ENCODE measurements around the gene BEX2. TPM values are rescaled to one million over a fixed set of nuclear protein-coding genes. Genes with fewer than 3 reads are reported as not detected.
"Not testable (repeated sequence)": the region's sequence is repeated elsewhere in the genome, so short reads cannot be mapped to it uniquely, and the experiment has no call there.

BEX2 gene
- 19.4 TPM for polyA plus RNA-seq (2012; ENCODE audit: insufficient read depth, insufficient read length)

GRCh38 chrX:103310555-103311398, at the start of gene BEX2:
Gene BEX2, minus strand, starts transcription at chrX:103310990. Its CDS starts 1,014 bp downstream, at chrX:103309976.
- H3K4me3 ChIP-seq (ENCODE audit: low read length): peak within 1 kb of the TSS; percentile 57
- peak; percentile 55 for DNase-seq (ENCODE audit: low read depth, low spot score)

- no peak for DNase-seq (ENCODE audit: low read depth, low spot score)
- H3K4me3 ChIP-seq (ENCODE audit: low read length): no peak overlapping the region
Observed at GRCh38 chrX:103360092-103360491, 49.3 kb upstream of the BEX2 start.

GRCh38 chrX:103359605-103360004, 48.8 kb upstream of the BEX2 start:
- DNase-seq (ENCODE audit: low read depth, low spot score): not testable (repeated sequence)

GRCh38 chrX:103357871-103358270, 47.1 kb upstream of the BEX2 start:
- no peak overlapping the region for H3K4me3 ChIP-seq (ENCODE audit: low read length)

More at GRCh38 chrX:103359605-103360004, 48.8 kb upstream of the BEX2 start:
- H3K4me3 ChIP-seq (ENCODE audit: low read length): not testable (repeated sequence)

GRCh38 chrX:103356858-103357257, 46.1 kb upstream of the BEX2 start:
- no peak for DNase-seq (ENCODE audit: low read depth, low spot score)

More at GRCh38 chrX:103357871-103358270, 47.1 kb upstream of the BEX2 start:
- DNase-seq (ENCODE audit: low read depth, low spot score): no peak

GRCh38 chrX:103356130-103356798, 45.5 kb upstream of the BEX2 start, which contains the start of gene TCEAL9:
Gene TCEAL9, plus strand, starts transcription at chrX:103356506. Its CDS starts 1,179 bp downstream, at chrX:103357685.
- DNase-seq (ENCODE audit: low read depth, low spot score): peak; percentile 39
- H3K4me3 ChIP-seq (ENCODE audit: low read length): peak within 1 kb of the TSS; percentile 74

More at GRCh38 chrX:103356858-103357257, 46.1 kb upstream of the BEX2 start:
- peak overlapping the region; percentile 74 for H3K4me3 ChIP-seq (ENCODE audit: low read length)

GRCh38 chrX:103347682-103348397, 37.0 kb upstream of the BEX2 start:
- DNase-seq (ENCODE audit: low read depth, low spot score): no peak
- no peak overlapping the region for H3K4me3 ChIP-seq (ENCODE audit: low read length)

GRCh38 chrX:103344606-103345005, 33.8 kb upstream of the BEX2 start:
- H3K4me3 ChIP-seq (ENCODE audit: low read length): no peak overlapping the region
- DNase-seq (ENCODE audit: low read depth, low spot score): no peak

GRCh38 chrX:103343105-103343504, 32.3 kb upstream of the BEX2 start:
- no peak overlapping the region for H3K4me3 ChIP-seq (ENCODE audit: low read length)
- DNase-seq (ENCODE audit: low read depth, low spot score): peak; percentile 28

- no peak for DNase-seq (ENCODE audit: low read depth, low spot score)
- no peak overlapping the region for H3K4me3 ChIP-seq (ENCODE audit: low read length)
Observed at GRCh38 chrX:103338663-103339062, 27.9 kb upstream of the BEX2 start.

GRCh38 chrX:103330681-103331288, 20.0 kb upstream of the BEX2 start:
- no peak overlapping the region for H3K4me3 ChIP-seq (ENCODE audit: low read length)
- no peak for DNase-seq (ENCODE audit: low read depth, low spot score)

GRCh38 chrX:103329991-103330390, 19.2 kb upstream of the BEX2 start, which contains the start of gene TCEAL7:
Gene TCEAL7, plus strand, starts transcription at chrX:103330239. Its CDS starts 1,165 bp downstream, at chrX:103331404.
- H3K4me3 ChIP-seq (ENCODE audit: low read length): no peak within 1 kb of the TSS
- no peak for DNase-seq (ENCODE audit: low read depth, low spot score)

- H3K4me3 ChIP-seq (ENCODE audit: low read length): peak overlapping the region; percentile 57
- DNase-seq (ENCODE audit: low read depth, low spot score): no peak
Observed at GRCh38 chrX:103311399-103311780, 600 bp upstream of the BEX2 start.

GRCh38 chrX:103309860-103310554, 783 bp downstream of the BEX2 start:
- no peak for DNase-seq (ENCODE audit: low read depth, low spot score)
- peak overlapping the region; percentile 57 for H3K4me3 ChIP-seq (ENCODE audit: low read length)

- not testable (repeated sequence) for H3K4me3 ChIP-seq (ENCODE audit: low read length); DNase-seq (ENCODE audit: low read depth, low spot score)
Observed at GRCh38 chrX:103305666-103306065, 5.1 kb downstream of the BEX2 start.

GRCh38 chrX:103304705-103305104, 6.1 kb downstream of the BEX2 start:
- no peak for DNase-seq (ENCODE audit: low read depth, low spot score)
- no peak overlapping the region for H3K4me3 ChIP-seq (ENCODE audit: low read length)

GRCh38 chrX:103293118-103293517, 17.7 kb downstream of the BEX2 start:
- DNase-seq (ENCODE audit: low read depth, low spot score): no peak
- no peak overlapping the region for H3K4me3 ChIP-seq (ENCODE audit: low read length)

- DNase-seq (ENCODE audit: low read depth, low spot score): no peak
- no peak overlapping the region for H3K4me3 ChIP-seq (ENCODE audit: low read length)
Observed at GRCh38 chrX:103279624-103280023, 31.2 kb downstream of the BEX2 start.
